GM19193 (cell line): Measurements from ENCODE around the gene CDC26.
A peak's percentile ranks its signal among the peaks of the same experiment; 100 is the strongest.

Source experiments
- POLR2A ChIP-seq: IDR thresholded peaks from 4 replicates; pipeline ENCODE4 v1.6.1; 2011; ENCODE audit not compliant: insufficient read depth, insufficient read length; ENCODE audit errors: extremely low read depth

CDC26 gene

GRCh38 chr9:113275157-113276131 lies at the start of gene CDC26, which contains the start of gene PRPF4:
Gene CDC26 (minus strand): TSS chr9:113275572. CDS start chr9:113272507, 3,065 bp downstream.
Gene PRPF4 (plus strand): TSS chr9:113275658. CDS start chr9:113275744, 86 bp downstream.
- peak; percentile 96 for TF ChIP-seq POLR2A

DNA sequence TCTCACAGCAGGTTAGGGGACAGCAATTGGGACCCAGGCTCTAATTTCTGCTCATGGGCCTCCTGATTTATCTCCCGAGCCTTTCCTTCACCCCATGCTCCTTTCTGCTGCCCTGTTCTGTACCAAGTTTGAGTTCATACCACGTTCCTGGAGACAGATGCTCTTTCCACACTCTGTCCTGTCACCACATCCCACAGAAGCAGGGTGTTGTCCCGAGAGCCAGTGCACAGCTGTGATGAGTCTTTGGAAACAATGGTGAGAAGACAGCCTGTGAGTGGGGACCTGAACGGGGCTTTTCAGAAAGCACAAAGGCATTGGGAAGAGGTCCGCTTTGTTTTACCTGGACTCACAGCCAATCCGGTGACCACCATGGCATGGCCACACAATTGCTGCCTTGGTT lies 47.3 kb upstream of the CDC26 start:
- no peak for TF ChIP-seq POLR2A

DNA sequence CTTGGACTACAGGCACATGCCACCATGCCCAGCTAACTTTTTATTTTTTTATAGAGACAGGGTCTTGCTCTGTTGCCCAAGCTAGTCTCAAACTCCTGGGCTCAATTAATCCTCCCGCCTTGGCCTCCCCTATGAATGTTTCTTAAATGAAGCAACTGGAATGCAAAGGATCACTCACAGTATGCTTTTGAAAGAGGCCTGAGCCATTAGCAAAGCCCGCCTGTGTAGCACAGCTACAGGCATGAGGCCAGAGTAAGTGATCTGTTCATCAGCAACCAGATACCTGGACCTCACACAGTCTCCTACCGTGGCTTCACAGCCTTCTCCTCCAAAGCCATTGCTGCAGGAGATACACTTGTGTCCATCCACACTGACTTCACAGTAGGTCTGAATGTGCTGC lies 44.7 kb upstream of the CDC26 start:
- TF ChIP-seq POLR2A, result no peak

DNA sequence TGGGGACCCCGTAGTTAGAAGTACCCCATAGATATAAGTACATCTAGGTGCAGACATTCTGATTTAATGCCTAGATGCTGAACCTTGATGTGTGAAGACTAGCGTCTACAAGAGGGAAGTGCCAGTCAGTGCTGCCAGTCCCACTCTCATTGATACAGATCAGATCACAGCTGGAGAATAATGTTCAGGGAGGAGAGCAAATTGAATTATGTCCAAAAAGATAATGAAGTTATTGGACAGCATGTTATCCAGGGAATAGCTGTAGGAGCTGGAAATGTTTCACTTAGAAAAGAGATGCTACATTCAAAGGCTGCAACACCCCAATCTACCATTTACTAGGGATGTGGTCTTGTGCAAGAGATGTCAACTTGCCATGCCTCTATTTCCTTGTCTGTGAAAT lies 43.7 kb upstream of the CDC26 start:
- no peak for TF ChIP-seq POLR2A

DNA sequence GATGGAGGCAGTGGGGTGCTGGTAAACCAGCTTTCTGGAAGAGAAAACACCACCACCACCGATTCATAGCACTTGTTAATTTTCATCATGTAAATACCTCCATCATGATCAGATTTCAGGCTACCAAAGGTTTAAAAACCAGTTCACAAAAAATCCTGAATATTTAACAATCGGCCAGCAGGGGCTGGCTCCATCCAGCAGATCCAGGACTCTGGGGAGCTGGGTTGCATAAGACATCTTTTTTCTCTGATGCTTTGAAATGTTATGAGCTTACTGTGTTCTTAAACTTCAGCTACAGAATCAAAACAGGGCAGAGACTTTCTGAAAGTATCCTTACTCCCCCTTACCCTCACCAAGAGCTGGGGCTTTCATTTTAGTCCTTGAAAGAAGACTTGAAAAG lies 42.4 kb upstream of the CDC26 start:
- TF ChIP-seq POLR2A, result no peak

GRCh38 chr9:113316030-113316429 lies 40.7 kb upstream of the CDC26 start:
- no peak for TF ChIP-seq POLR2A

GRCh38 chr9:113315231-113315630 lies 39.9 kb upstream of the CDC26 start:
- TF ChIP-seq POLR2A, result no peak

- no peak for TF ChIP-seq POLR2A
Observed at GRCh38 chr9:113313261-113313660, 37.9 kb upstream of the CDC26 start.

GRCh38 chr9:113311961-113312360 lies 36.6 kb upstream of the CDC26 start:
- no peak for TF ChIP-seq POLR2A

- TF ChIP-seq POLR2A, result no peak
Observed at GRCh38 chr9:113310538-113310937, 35.2 kb upstream of the CDC26 start.

DNA sequence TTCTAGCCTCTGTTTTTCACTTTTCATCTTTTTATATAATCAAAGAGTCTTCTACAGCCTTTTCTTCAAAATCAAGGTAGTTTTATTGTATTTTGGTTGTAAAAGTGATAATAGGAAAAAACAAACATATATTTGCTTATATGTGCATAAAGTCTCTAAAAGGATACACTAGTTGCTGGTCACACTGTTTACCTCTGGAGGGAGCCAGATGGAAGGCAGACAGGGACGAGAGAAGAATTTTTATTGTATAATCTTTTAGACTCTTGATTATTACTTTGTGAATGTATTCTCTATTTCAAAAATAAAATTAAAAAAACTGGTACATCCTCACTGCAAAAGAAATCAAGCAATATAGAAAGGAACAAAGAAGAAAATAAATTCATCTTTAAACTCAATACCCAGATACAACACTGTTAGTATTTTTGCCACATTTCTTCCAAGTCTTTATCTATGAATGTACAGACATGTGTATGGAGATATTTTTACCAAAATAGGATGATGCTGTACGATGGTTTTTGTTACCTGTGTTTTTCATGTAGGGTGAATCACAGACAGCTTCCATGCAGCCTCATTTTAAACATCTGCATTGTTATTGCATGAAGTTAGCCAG lies 33.9 kb upstream of the CDC26 start:
- TF ChIP-seq POLR2A, result no peak

DNA sequence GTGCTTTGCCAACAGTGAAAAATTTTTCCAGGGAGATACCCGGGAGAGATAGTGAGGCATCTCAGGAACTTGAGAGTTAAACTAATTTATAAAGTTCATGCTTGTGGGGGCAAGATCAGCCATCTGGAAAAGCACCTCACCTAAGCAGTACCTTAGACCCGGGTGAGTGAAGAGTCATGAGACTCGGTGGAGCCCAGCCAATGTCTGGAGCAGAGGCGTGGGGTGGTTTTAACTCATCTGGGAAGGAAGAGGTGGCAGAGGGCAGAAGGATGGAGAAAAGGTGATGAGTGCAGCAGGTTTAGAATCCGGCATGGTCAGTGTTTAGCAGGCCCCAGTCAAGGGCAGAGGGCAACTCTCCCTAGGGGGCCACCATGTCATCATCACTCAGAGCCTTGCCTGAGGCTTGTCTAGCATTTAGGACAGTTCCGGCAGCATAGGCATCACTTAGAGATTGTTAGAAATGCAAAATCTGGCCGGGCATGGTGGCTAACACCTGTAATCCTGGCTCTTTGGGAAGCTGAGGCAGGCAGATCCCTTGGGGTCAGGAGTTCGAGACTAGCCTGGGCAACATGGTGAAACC lies 32.1 kb upstream of the CDC26 start:
- TF ChIP-seq POLR2A, result no peak

- TF ChIP-seq POLR2A, result no peak
Observed at GRCh38 chr9:113306566-113306965, 31.2 kb upstream of the CDC26 start.

- no peak for TF ChIP-seq POLR2A
Observed at GRCh38 chr9:113302792-113303418, 27.5 kb upstream of the CDC26 start, which contains the start of gene RNF183. Gene RNF183 (minus strand): TSS chr9:113303376. CDS start chr9:113298184, 5,192 bp downstream.

DNA sequence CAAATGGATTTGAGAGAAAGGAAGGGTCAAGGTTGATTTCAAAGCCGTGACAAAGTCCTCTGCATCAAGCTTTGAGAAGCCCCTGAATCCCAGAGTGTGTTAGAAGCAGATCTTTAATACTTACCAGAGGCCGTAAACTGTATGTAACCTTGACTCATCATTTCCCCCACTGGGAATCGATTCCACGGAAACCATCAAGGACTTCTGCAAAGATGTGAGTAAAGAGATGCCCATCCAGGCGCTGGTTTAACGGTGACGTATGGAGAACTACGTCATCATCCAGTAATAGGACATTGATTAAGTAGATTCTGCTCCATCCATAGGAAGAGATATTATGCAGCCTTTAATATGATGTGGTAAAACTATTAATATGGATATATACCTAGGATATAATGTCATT lies 26.2 kb upstream of the CDC26 start:
- TF ChIP-seq POLR2A, result no peak
